ENCODE measurements around the gene IFITM2.
"Not testable (repeated sequence)": the region's sequence is repeated elsewhere in the genome, so short reads cannot be mapped to it uniquely, and the experiment has no call there.

IFITM2 gene

GRCh38 chr11:303363-303762, 4.3 kb upstream of the IFITM2 start:
- Mint-ChIP-seq H3K4me1 (ENCODE audit: low read depth in 2 of 2) (peaks cover 18 to 36% of the 10 kb centered on the region in 2 donors), H3K27ac (no peak overlapping the region)
- ATAC-seq (replicated peaks) = no peak

GRCh38 chr11:304061-304506, 3.5 kb upstream of the IFITM2 start:
- no peak overlapping the region for H3K27ac Mint-ChIP-seq
- peaks cover 34% of the 10 kb centered on the region for H3K36me3 Mint-ChIP-seq (ENCODE audit: insufficient read depth)
- peaks cover 21 to 42% of the 10 kb centered on the region in 2 donors for H3K4me1 Mint-ChIP-seq (ENCODE audit: low read depth in 2 of 2)
- ATAC-seq (replicated peaks) (no peak), DNase-seq (no peak)
- H3K4me3 Mint-ChIP-seq = no peak overlapping the region
- H3K9me3 Mint-ChIP-seq = no peaks in the 10 kb centered on the region
- peaks cover 4 to 8% of the 10 kb centered on the region in 2 donors for H3K27me3 Mint-ChIP-seq

More at GRCh38 chr11:303363-303762, 4.3 kb upstream of the IFITM2 start:
- Mint-ChIP-seq H3K9me3 (no peaks in the 10 kb centered on the region), H3K4me3 (no peak overlapping the region), H3K27me3 (peaks cover 4 to 8% of the 10 kb centered on the region in 2 donors), H3K36me3 (ENCODE audit: insufficient read depth) (peaks cover 26% of the 10 kb centered on the region)
- DNase-seq = no peak

DNA sequence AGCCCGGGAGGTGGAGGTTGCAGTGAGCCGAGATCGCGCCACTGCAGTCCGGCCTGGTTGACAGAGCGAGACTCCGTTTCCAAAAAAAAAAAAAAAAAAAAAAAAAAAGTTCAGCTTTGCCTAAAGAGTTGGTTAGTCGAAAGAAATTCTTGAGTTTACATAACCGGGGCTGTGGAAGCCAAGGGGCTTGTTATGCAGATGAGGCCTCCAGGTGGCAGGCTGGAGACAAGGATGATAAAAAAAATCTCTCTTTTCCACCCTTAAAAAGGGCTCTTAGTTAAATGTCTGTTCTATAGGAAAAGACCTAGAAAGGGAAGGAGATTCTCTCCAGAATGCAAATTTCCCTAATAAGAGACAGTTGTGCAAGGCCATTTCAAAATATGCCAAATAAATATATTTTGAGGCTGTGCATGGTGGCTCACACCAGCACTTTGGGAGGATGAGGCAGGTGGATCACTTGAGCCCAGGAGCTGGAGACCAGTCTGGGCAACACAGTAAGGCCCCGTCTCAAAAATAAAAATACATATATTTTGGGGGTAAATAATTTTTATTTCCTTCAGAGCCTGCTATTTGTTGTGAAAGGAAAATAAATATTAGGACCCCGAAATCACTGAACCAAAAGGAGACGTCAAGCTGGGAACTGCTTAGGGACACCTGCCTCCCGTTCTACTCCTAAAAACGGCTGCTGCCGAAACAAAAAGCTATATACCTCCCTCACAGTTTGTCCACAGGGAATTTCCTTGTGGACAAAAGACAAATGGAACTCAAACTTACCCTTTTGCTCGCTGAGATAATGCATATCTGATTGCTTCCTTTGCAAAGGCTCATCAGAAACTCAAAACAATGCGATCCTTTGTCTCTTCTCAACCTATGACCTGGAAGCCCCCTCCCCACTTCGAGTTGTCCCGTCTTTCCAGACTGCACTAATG, 2.4 kb upstream of the IFITM2 start:
- DNase-seq (peak in 2 of 3 experiments; percentile 47 to 59), ATAC-seq (replicated peaks) (no peak)
- H3K9me3 Mint-ChIP-seq = no peaks in the 10 kb centered on the region
- peak overlapping the region in 1 of 2 donors; percentile 87 for H3K27ac Mint-ChIP-seq
- peaks cover 38% of the 10 kb centered on the region for H3K36me3 Mint-ChIP-seq (ENCODE audit: insufficient read depth)
- peaks cover 4 to 7% of the 10 kb centered on the region in 2 donors for H3K27me3 Mint-ChIP-seq
- H3K4me1 Mint-ChIP-seq (ENCODE audit: low read depth in 2 of 2) = peaks cover 29 to 47% of the 10 kb centered on the region in 2 donors
- no peak overlapping the region for H3K4me3 Mint-ChIP-seq

GRCh38 chr11:305844-306211, 1.8 kb upstream of the IFITM2 start:
- Mint-ChIP-seq H3K27ac (peak overlapping the region; percentile 87 to 95), H3K4me3 (peak overlapping the region in 1 of 2 donors; percentile 27), H3K36me3 (ENCODE audit: insufficient read depth) (peaks cover 38% of the 10 kb centered on the region), H3K27me3 (peaks cover 0 to under 1% of the 10 kb centered on the region in 2 donors), H3K9me3 (no peaks in the 10 kb centered on the region), H3K4me1 (ENCODE audit: low read depth in 2 of 2) (peaks cover 29 to 43% of the 10 kb centered on the region in 2 donors)
- no peak for ATAC-seq (replicated peaks)
- no peak for DNase-seq

GRCh38 chr11:306645-307371, 808 bp upstream of the IFITM2 start:
- H3K27me3 Mint-ChIP-seq = no peaks in the 10 kb centered on the region
- peaks cover 41% of the 10 kb centered on the region for H3K36me3 Mint-ChIP-seq (ENCODE audit: insufficient read depth)
- peak overlapping the region; percentile 89 to 91 for H3K4me3 Mint-ChIP-seq
- H3K27ac Mint-ChIP-seq = peak overlapping the region; percentile 87 to 95
- no peak for DNase-seq
- no peak for ATAC-seq (replicated peaks)
- no peaks in the 10 kb centered on the region for H3K9me3 Mint-ChIP-seq
- peaks cover 30 to 44% of the 10 kb centered on the region in 2 donors for H3K4me1 Mint-ChIP-seq (ENCODE audit: low read depth in 2 of 2)

DNA sequence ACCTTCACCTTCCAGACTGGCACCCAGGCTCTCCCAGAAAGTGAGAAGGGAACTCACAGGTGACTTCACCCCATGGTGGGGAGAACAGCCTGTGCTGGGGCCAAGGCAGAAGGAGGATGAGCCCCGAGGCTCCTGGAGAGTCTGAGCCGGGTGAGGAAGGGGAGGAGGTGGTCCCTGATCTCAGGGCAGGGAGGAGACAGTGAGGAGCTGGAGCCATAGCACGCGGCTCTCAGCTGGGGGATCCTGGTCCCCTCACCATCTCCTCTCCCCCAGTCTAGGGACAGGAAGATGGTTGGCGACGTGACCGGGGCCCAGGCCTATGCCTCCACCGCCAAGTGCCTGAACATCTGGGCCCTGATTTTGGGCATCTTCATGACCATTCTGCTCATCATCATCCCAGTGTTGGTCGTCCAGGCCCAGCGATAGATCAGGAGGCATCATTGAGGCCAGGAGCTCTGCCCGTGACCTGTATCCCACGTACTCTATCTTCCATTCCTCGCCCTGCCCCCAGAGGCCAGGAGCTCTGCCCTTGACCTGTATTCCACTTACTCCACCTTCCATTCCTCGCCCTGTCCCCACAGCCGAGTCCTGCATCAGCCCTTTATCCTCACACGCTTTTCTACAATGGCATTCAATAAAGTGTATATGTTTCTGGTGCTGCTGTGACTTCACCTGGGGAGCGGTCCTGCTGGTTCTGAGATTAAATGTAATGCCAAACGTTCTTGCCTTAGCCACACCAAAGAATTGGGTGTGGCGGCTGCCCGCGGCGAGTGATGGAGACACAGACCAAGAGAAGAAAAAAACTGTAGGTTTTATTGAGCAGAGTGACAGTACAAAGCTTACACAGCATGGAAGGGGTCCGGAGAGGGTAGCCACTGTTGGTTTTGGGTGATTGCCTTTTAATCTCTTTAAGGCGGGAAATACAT, 1.4 kb downstream of the IFITM2 start:
- not testable (repeated sequence) for DNase-seq, H3K27me3 Mint-ChIP-seq, H3K9me3 Mint-ChIP-seq
- Mint-ChIP-seq H3K27ac (peak overlapping the region; percentile 87 to 95), H3K4me1 (ENCODE audit: low read depth in 2 of 2) (peaks cover 51 to 56% of the 10 kb centered on the region in 2 donors), H3K36me3 (ENCODE audit: insufficient read depth) (peaks cover 40% of the 10 kb centered on the region), H3K4me3 (peak overlapping the region; percentile 89 to 91)
- ATAC-seq (replicated peaks) = peak; percentile 0

DNA sequence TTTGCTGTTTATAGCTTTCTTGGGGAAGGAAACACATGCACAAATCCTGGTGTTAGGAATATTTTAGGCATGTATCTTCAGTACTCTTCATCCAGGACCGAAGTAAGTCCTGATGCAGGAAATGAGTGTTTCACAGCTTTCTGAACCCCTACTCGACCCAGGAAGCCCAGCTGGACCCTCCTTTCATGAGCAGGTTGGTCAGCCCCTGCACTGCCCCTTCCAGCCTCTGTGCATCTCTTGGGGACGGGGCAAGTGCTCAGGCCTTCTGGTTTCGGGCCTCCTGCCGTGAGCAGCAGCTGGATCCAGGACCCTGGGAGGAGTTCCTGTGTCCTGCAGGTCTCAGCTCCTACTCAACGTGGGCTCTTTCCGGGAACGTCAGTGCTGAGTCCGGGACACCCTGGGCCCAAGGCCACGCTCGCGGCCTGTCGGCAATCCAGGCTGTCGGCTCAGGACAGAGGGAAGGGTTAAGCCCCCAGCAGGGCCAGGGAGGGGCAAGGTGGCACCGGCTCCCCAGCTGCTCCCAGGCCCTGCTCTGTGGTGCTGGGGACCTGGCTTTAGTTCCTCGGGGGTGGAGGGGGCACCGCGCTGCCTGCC, 2.5 kb downstream of the IFITM2 start:
- not testable (repeated sequence) for DNase-seq; H3K27me3 Mint-ChIP-seq; ATAC-seq (replicated peaks); H3K9me3 Mint-ChIP-seq
- Mint-ChIP-seq H3K27ac (peak overlapping the region; percentile 87 to 95), H3K4me3 (peak overlapping the region; percentile 89 to 91), H3K36me3 (ENCODE audit: insufficient read depth) (peaks cover 42% of the 10 kb centered on the region), H3K4me1 (ENCODE audit: low read depth in 2 of 2) (peaks cover 53 to 59% of the 10 kb centered on the region in 2 donors)

- Mint-ChIP-seq H3K27ac (peak overlapping the region; percentile 96 to 97), H3K36me3 (ENCODE audit: insufficient read depth) (peaks cover 47% of the 10 kb centered on the region), H3K4me3 (peak overlapping the region; percentile 95 to 97), H3K4me1 (ENCODE audit: low read depth in 2 of 2) (peaks cover 44 to 50% of the 10 kb centered on the region in 2 donors)
- not testable (repeated sequence) for H3K27me3 Mint-ChIP-seq, DNase-seq, H3K9me3 Mint-ChIP-seq
- peak; percentile 19 for ATAC-seq (replicated peaks)
These were observed 3.6 kb downstream of the IFITM2 start for GRCh38 chr11:311013-311748.

GRCh38 chr11:312092-312816, 4.6 kb downstream of the IFITM2 start:
- Mint-ChIP-seq H3K27ac (peak overlapping the region; percentile 96 to 97), H3K4me1 (ENCODE audit: low read depth in 2 of 2) (peaks cover 51 to 53% of the 10 kb centered on the region in 2 donors)
- no peak for DNase-seq

DNA sequence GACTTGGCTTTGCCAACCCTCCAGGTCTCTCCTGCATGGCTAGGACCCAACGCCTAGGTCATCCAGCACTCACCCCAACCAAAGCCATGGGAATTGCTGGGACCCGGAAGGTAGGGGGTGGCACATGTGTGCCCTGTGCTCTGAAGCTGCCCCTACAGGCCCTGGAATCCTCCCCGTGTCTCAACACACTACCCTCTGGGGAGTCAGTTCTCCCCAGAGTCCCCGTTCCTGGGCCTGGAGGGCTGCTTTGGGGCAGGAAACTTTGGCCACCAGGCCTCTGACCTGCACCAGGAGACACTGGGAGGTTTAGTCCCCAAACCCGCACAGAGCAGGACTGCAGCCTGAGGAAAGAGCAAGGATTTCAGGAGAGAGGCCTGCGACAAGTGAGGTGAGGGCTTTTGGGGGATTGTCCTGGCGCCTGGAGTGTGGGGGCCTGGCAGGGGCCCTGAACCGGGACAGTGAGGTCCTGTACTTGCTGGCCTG, 5.7 kb downstream of the IFITM2 start:
- no peak for DNase-seq
- H3K27me3 Mint-ChIP-seq = no peaks in the 10 kb centered on the region
- H3K36me3 Mint-ChIP-seq (ENCODE audit: insufficient read depth) = peaks cover 58% of the 10 kb centered on the region
- no peak for ATAC-seq (replicated peaks)
- peaks cover 50 to 51% of the 10 kb centered on the region in 2 donors for H3K4me1 Mint-ChIP-seq (ENCODE audit: low read depth in 2 of 2)
- H3K9me3 Mint-ChIP-seq = no peaks in the 10 kb centered on the region
- peak overlapping the region; percentile 95 to 97 for H3K4me3 Mint-ChIP-seq
- H3K27ac Mint-ChIP-seq = peak overlapping the region; percentile 96 to 97

More at GRCh38 chr11:312092-312816, 4.6 kb downstream of the IFITM2 start:
- Mint-ChIP-seq H3K9me3 (no peaks in the 10 kb centered on the region), H3K27me3 (no peaks in the 10 kb centered on the region), H3K4me3 (peak overlapping the region; percentile 95 to 97), H3K36me3 (ENCODE audit: insufficient read depth) (peaks cover 57% of the 10 kb centered on the region)
- no peak for ATAC-seq (replicated peaks)

- peak within 1 kb of the TSS; percentile 95 to 97 for H3K4me3 Mint-ChIP-seq
- peak; percentile 65 for ATAC-seq (replicated peaks)
- peaks cover 52% of the 10 kb centered on the region for H3K36me3 Mint-ChIP-seq (ENCODE audit: insufficient read depth)
- DNase-seq = peak; percentile 59 to 62 (median 62)
- peak within 1 kb of the TSS; percentile 96 to 97 for H3K27ac Mint-ChIP-seq
- H3K27me3 Mint-ChIP-seq = no peaks in the 10 kb centered on the region
- peaks cover 45 to 49% of the 10 kb centered on the region in 2 donors for H3K4me1 Mint-ChIP-seq (ENCODE audit: low read depth in 2 of 2)
- no peaks in the 10 kb centered on the region for H3K9me3 Mint-ChIP-seq
These were observed 6.4 kb downstream of the IFITM2 start, which contains the start of gene IFITM1 for GRCh38 chr11:313787-314553. Gene IFITM1 (plus strand): TSS chr11:314040. CDS start chr11:314171, 131 bp downstream.

Data from effector memory CD8-positive, alpha-beta T cell (primary cell).